HG02571 (cell line): ENCODE results near the gene GRIN1.

ENCODE experiments used
- ATAC-seq: cut with Tn5 transposase; IDR thresholded peaks from one replicate; pipeline ENCODE4 v1.9.1; 2021; ENCODE audit warnings: mild to moderate bottlenecking, moderate library complexity; ENCODE audit not compliant: unreplicated experiment

Gene GRIN1

GRCh38 chr9:137173796-137174664, 35.1 kb downstream of the GRIN1 start:
- ATAC-seq = no peak

GRCh38 chr9:137174722-137175293, 35.9 kb downstream of the GRIN1 start:
- ATAC-seq = no peak

GRCh38 chr9:137175345-137175961, 36.5 kb downstream of the GRIN1 start:
- no peak for ATAC-seq

GRCh38 chr9:137176302-137177182, 37.6 kb downstream of the GRIN1 start:
- no peak for ATAC-seq

- ATAC-seq = no peak
Observed at GRCh38 chr9:137178201-137178938, 39.4 kb downstream of the GRIN1 start.

GRCh38 chr9:137178939-137179630, 40.1 kb downstream of the GRIN1 start:
- no peak for ATAC-seq

- ATAC-seq = no peak
Observed at GRCh38 chr9:137179761-137180160, 40.8 kb downstream of the GRIN1 start.

GRCh38 chr9:137180491-137180890, 41.5 kb downstream of the GRIN1 start:
- no peak for ATAC-seq

GRCh38 chr9:137181680-137182079, 42.7 kb downstream of the GRIN1 start:
- ATAC-seq = no peak

- no peak for ATAC-seq
Observed at GRCh38 chr9:137182836-137183235, 43.9 kb downstream of the GRIN1 start.

- ATAC-seq = no peak
Observed at GRCh38 chr9:137183980-137184595, 45.1 kb downstream of the GRIN1 start.

- ATAC-seq = no peak
Observed at GRCh38 chr9:137184881-137185660, 46.1 kb downstream of the GRIN1 start.

- no peak for ATAC-seq
Observed at GRCh38 chr9:137185921-137186320, 47.0 kb downstream of the GRIN1 start.

- no peak for ATAC-seq
Observed at GRCh38 chr9:137186385-137186784, 47.4 kb downstream of the GRIN1 start.

- ATAC-seq = no peak
Observed at GRCh38 chr9:137187386-137187785, 48.4 kb downstream of the GRIN1 start.

- no peak for ATAC-seq
Observed at GRCh38 chr9:137188086-137188489, 49.1 kb downstream of the GRIN1 start.

- peak; percentile 69 for ATAC-seq
Observed at GRCh38 chr9:137188490-137189296, 49.7 kb downstream of the GRIN1 start, which contains the start of the genes ANAPC2 and SSNA1. ANAPC2 (minus strand) TSS chr9:137188560; CDS start chr9:137188532, 28 bp downstream. SSNA1 (plus strand) TSS chr9:137188676; CDS start chr9:137188727, 51 bp downstream.
